ENCODE measurements around the gene NDRG3. TPM values are rescaled to one million over a fixed set of nuclear protein-coding genes. Genes with fewer than 3 reads are reported as not detected.

Gene NDRG3
- polyA plus RNA-seq, 1 experiment, result 39.5 TPM

DNA sequence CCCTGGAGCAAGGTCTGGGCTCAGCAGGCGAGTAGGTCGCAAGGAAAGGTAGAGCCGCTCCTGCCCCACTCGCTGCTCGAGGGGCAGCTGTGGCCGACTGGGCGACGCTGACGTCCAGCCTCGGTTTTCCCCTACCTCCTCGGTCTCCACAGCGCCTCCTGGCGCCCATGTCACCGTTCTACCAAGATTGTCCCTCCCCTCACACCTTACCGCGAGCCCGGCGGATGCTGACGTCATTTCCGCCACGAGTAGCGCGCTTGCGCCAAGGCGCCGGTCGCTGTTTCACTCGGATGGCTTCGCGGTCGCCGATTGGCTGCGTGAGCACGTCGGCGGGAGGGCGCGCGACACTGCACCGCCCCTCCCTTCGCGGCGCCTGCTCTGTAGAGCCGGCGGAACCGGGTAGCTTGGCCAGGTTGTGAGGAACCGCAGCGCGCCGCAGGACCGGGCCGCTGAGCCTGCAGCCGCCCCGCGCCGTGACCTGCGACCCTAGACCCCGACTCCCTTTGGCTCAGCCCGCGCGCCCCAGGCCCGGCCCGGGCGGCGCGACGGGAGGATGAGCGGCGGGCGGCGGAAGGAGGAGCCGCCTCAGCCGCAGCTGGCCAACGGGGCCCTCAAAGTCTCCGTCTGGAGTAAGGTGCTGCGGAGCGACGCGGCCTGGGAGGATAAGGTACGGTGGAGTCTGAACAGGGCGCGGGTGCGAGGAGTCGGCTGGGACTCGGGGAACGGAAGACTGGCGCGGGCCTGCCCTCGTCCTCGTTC is 140.3 kb downstream of the NDRG3 start, which contains the start of gene RAB5IF:
Gene RAB5IF (plus strand): TSS at position 381 of the 759 bp plus-strand sequence. CDS start 173 bp downstream, at position 554.
- peak; percentile 98 for DNase-seq (ENCODE audit: low read depth, low spot score)
- ChIA-PET CTCF (interaction anchor here (0.6 to 2.7 kb wide), 29 partner anchors 9 to 871 kb away, joined by 3 to 27 read pairs (median 4); no protein-coding TSS in a partner anchor), POLR2A (interaction anchor here (0.6 to 1.6 kb wide), 11 partner anchors 9 to 149 kb away, joined by 3 to 10 read pairs (median 4); no protein-coding TSS in a partner anchor)
- TF ChIP-seq, protein P1, sequence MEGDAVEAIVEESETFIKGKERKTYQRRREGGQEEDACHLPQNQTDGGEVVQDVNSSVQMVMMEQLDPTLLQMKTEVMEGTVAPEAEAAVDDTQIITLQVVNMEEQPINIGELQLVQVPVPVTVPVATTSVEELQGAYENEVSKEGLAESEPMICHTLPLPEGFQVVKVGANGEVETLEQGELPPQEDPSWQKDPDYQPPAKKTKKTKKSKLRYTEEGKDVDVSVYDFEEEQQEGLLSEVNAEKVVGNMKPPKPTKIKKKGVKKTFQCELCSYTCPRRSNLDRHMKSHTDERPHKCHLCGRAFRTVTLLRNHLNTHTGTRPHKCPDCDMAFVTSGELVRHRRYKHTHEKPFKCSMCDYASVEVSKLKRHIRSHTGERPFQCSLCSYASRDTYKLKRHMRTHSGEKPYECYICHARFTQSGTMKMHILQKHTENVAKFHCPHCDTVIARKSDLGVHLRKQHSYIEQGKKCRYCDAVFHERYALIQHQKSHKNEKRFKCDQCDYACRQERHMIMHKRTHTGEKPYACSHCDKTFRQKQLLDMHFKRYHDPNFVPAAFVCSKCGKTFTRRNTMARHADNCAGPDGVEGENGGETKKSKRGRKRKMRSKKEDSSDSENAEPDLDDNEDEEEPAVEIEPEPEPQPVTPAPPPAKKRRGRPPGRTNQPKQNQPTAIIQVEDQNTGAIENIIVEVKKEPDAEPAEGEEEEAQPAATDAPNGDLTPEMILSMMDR (IDR thresholded peaks at IDR 0.05; ENCODE audit: low read depth, low read length), result peak; percentile 87
- Histone ChIP-seq H3K9me3 (ENCODE audit: control insufficient read depth, insufficient read depth, low read length) (peaks cover 4% of the 10 kb centered on the region; the same call in 1 of the 2 replicates), H3K4me3 (ENCODE audit: low read depth, low read length) (peak within 1 kb of the TSS; percentile 99), H3K27me3 (ENCODE audit: control insufficient read depth, insufficient read depth, low read length) (peaks cover 2% of the 10 kb centered on the region), H3K27ac (ENCODE audit: low read depth, low read length) (peak within 1 kb of the TSS; percentile 32)

DNA sequence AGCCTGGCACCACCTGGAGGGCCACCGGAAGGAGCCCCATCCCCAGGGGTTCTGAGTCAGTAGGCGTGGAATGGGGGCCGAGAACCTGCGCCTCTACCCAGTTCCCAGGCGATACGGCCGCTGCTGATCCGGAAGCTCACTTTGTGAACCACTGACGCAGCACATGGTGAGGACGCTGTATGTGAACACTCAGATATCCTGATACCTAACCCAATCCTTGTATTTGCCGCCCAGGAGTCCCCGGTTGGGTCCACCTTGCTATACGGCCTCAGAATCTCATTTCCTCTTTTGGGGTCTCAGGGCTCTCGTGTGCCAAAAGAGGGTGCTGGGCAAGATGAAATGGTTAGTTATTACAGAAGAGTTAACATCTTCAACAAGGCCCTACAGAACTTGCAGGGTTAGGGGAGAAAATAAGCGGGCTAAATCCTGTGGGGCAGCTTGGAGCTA is 140.9 kb downstream of the NDRG3 start:
- TF ChIP-seq, protein P1 (IDR thresholded peaks at IDR 0.05; ENCODE audit: low read depth, low read length), result no peak
- Histone ChIP-seq H3K27me3 (ENCODE audit: control insufficient read depth, insufficient read depth, low read length) (peaks cover 2% of the 10 kb centered on the region), H3K9me3 (ENCODE audit: control insufficient read depth, insufficient read depth, low read length) (peaks cover 4% of the 10 kb centered on the region; the same call in 1 of the 2 replicates), H3K4me3 (ENCODE audit: low read depth, low read length) (peak overlapping the region; percentile 37), H3K27ac (ENCODE audit: low read depth, low read length) (peak overlapping the region; percentile 32)
- CTCF ChIA-PET, result interaction anchor here (1.0 to 2.7 kb wide), 14 partner anchors 10 to 402 kb away, joined by 3 to 27 read pairs (median 6); no protein-coding TSS in a partner anchor
- POLR2A ChIA-PET, result interaction anchor here (0.7 to 1.6 kb wide), 7 partner anchors 9 to 150 kb away, joined by 3 to 10 read pairs (median 4); no protein-coding TSS in a partner anchor
- DNase-seq (ENCODE audit: low read depth, low spot score), result no peak

Small RNA genes within 50 kb of the gene (small RNA-seq; reads per million reads assigned to genes)
- gene RF00019 (ENCODE audit: insufficient read length, low read depth), result not detected

Other genes with a start within 250 kb of the NDRG3 start
- gene MYL9, start 204.6 kb downstream of the NDRG3 start, polyA plus RNA-seq (2011; rRNA removed), result 273 and 380 TPM in 2 replicates
- 12.2 TPM in 2 replicates for gene TGIF2, start 172.5 kb downstream of the NDRG3 start, polyA plus RNA-seq (2011; rRNA removed)
- 125 and 151 TPM in 2 replicates for gene RAB5IF, start 140.3 kb downstream of the NDRG3 start, polyA plus RNA-seq (2011; rRNA removed)
- gene SLA2, start 99.9 kb downstream of the NDRG3 start, polyA plus RNA-seq (2011; rRNA removed), result not detected in 2 replicates
- 6.0 and 8.7 TPM in 2 replicates for gene DSN1, start 27.7 kb upstream of the NDRG3 start, polyA plus RNA-seq (2011; rRNA removed)
- gene TLDC2, start 130.0 kb upstream of the NDRG3 start, polyA plus RNA-seq (2011; rRNA removed), result 0.27 and 0.57 TPM in 2 replicates
- gene SAMHD1, start 205.6 kb upstream of the NDRG3 start, polyA plus RNA-seq (2011; rRNA removed), result 19.4 and 25.2 TPM in 2 replicates